Nephron progenitor cell (in vitro differentiated cells): ENCODE data around the gene PCSK2.

ENCODE experiments used
- DNase-seq: peaks from one replicate; pipeline ENCODE4 v3.0.0; 2021
- H3K27ac Mint-ChIP-seq: 2 replicates; pipeline ENCODE4 v1.8.0; 2021; ENCODE audit warnings: mild to moderate bottlenecking, moderate library complexity, mixed read lengths
- H3K27me3 Mint-ChIP-seq: 2 replicates; pipeline ENCODE4 v1.8.0; 2021; ENCODE audit warnings: mild to moderate bottlenecking, low read depth, mixed read lengths; ENCODE audit not compliant: poor library complexity
- H3K36me3 Mint-ChIP-seq: 2 replicates; pipeline ENCODE4 v1.8.0; 2021; ENCODE audit warnings: low read depth, mixed read lengths
- H3K4me1 Mint-ChIP-seq: 2 replicates; pipeline ENCODE4 v1.8.0; 2021; ENCODE audit warnings: mixed read lengths
- H3K4me3 Mint-ChIP-seq: 2 replicates; pipeline ENCODE4 v1.8.0; 2021; ENCODE audit warnings: mild to moderate bottlenecking, moderate library complexity, mixed read lengths
- H3K9me3 Mint-ChIP-seq: 2 replicates; pipeline ENCODE4 v1.8.0; 2021; ENCODE audit warnings: mild to moderate bottlenecking, moderate library complexity, mixed read lengths
- TF ChIP-seq, protein P1 (sequence below): fragments of 200-600 bp; sonication (generic); IDR thresholded peaks from 2 replicates; pipeline ENCODE4 v1.5.0; 2021; ENCODE audit warnings: antibody characterized with exemption

The PCSK2 gene

DNA sequence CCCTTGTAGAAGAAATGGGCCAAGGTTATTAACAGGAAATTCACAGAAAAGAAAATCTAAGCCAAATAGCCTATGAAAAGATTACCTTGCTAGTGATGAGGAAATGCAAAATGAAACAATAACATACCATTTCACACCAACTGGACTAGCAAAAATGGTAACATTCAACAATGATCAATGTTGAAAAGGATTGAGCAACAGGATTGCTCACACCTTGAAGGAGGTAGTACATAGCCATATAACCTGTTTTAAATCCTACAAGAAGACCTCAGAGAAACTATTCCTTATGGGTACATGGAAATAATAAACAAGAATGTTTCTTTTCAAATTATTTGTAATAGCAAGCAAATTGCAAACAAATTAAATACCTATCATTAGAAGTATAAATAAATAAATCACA lies 196.9 kb downstream of the PCSK2 start:
- no peak for DNase-seq
- no peaks in the 10 kb centered on the region for H3K9me3 Mint-ChIP-seq
- no peaks in the 10 kb centered on the region for H3K36me3 Mint-ChIP-seq
- peaks cover 5% of the 10 kb centered on the region for H3K4me1 Mint-ChIP-seq
- no peak overlapping the region for H3K27ac Mint-ChIP-seq
- no peaks in the 10 kb centered on the region for H3K27me3 Mint-ChIP-seq
- TF ChIP-seq, protein P1, sequence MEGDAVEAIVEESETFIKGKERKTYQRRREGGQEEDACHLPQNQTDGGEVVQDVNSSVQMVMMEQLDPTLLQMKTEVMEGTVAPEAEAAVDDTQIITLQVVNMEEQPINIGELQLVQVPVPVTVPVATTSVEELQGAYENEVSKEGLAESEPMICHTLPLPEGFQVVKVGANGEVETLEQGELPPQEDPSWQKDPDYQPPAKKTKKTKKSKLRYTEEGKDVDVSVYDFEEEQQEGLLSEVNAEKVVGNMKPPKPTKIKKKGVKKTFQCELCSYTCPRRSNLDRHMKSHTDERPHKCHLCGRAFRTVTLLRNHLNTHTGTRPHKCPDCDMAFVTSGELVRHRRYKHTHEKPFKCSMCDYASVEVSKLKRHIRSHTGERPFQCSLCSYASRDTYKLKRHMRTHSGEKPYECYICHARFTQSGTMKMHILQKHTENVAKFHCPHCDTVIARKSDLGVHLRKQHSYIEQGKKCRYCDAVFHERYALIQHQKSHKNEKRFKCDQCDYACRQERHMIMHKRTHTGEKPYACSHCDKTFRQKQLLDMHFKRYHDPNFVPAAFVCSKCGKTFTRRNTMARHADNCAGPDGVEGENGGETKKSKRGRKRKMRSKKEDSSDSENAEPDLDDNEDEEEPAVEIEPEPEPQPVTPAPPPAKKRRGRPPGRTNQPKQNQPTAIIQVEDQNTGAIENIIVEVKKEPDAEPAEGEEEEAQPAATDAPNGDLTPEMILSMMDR: no peak
- no peak overlapping the region for H3K4me3 Mint-ChIP-seq

DNA sequence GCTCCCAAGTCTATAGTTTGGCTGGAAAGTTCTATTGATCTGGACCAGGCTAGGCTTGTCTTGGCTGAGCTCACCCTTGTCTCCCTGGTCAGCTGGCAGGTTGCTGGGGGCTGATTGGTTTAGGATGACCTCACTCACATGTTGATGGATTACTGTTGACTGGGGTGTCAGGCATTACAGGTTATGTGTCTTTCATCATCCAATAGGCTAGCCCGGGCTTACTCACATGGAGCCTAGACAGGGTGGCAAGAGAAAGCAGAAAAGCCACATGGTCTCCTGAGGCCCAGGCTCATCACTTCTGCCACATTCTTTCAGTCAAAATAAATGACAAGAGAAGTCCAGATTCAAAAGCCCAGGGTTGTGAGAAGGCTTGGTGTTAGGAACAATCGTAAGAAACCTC lies 200.8 kb downstream of the PCSK2 start:
- Mint-ChIP-seq H3K27me3 (no peaks in the 10 kb centered on the region), H3K4me3 (no peak overlapping the region), H3K27ac (no peak overlapping the region), H3K9me3 (no peaks in the 10 kb centered on the region), H3K4me1 (no peaks in the 10 kb centered on the region), H3K36me3 (no peaks in the 10 kb centered on the region)
- DNase-seq: no peak
- TF ChIP-seq, protein P1: no peak

DNA sequence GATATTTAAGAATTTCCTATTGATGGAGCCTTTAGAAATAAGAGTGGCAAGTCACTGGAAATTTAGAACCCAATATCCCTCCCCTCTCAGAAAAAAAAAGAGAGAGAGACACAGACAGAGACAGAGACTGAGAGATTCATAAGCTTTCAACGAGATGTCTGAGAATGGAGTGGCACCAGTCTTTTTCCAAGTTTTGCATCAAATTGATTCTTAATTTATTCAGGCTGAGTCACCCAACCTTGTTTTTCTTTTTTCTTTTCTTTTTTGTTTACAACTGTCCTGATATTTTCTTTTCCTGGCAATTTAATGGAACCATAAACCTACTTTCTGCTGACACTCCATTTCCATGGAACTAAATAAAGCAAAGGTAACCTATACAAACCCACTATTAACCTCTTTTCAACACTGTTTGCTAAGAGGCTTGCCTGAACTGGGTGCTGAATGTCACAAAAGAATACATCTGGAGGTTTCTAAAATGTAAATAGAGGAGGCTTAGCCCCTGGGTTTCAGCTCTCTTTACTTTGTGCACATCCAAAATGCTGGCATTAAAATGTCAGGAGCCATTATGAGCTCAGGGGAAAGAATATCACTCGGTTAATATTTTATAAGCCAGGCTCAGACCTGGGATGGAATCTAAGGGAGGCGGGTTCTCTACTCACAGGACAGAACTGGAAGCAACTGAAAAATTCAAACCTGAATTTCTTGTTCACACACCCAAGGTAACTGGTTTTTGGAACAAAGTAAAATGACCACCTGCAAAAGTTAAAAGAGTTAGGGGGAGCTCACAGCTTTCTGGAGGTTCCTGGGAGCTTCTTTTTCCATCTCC lies 203.5 kb downstream of the PCSK2 start:
- Mint-ChIP-seq H3K4me3 (no peak overlapping the region), H3K27ac (no peak overlapping the region), H3K4me1 (no peaks in the 10 kb centered on the region), H3K36me3 (no peaks in the 10 kb centered on the region), H3K27me3 (peaks cover 13% of the 10 kb centered on the region), H3K9me3 (no peaks in the 10 kb centered on the region)
- TF ChIP-seq, protein P1: no peak
- no peak for DNase-seq

DNA sequence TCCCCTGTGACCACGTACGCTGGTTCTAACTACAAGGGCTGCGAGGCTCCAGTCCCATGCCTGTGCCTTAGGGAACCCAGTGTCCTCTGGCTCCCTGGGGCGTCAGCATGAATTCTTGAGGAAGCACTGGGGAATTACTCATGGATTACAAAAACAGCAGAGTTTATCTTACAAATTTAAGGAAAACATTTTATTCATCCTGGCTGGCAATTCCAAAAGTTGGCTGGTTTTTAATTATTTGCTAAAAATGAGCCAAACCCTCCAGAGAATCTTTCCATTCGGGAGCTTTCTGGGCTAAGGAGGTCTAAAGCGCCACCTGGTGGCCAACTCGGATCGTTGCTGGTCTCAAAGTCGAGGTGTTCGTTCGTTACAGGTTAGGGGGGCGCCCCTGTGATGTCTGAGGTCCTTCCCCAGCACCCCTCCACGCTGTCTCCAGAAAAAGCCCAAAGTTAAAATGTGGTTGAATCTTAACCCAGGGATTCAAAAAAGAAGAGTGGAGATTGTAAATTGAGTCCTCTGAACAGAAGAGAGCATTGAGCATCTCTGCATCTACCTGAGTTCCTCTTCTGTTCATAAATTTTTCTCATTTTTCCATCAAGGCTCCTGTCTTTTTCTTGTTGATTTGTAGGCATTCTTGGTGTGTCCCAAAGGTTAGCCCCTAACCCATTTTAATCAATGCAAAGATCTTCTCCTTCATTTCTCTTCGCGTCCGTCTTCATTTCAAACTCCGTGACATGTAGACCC lies 205.0 kb downstream of the PCSK2 start:
- TF ChIP-seq, protein P1: peak; percentile 92
- Mint-ChIP-seq H3K9me3 (no peaks in the 10 kb centered on the region), H3K27me3 (peaks cover 13% of the 10 kb centered on the region), H3K4me3 (no peak overlapping the region), H3K36me3 (no peaks in the 10 kb centered on the region), H3K27ac (no peak overlapping the region), H3K4me1 (no peaks in the 10 kb centered on the region)
- peak; percentile 73 for DNase-seq

DNA sequence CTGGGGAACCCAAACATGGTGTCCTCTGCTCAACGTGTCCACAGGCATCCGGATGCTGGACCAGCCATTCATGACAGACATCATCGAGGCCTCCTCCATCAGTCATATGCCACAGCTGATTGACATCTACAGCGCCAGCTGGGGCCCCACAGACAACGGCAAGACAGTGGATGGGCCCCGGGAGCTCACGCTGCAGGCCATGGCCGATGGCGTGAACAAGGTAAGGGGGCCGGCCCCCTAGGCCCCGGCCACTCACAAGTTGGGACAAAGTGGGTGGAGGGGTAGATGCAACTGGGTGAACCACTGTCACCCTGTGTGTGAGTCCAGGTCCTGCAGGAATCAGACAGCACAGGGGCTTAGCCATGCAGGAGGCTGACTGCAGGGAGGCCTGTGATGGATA lies 209.8 kb downstream of the PCSK2 start:
- peaks cover 4% of the 10 kb centered on the region for H3K9me3 Mint-ChIP-seq
- DNase-seq: no peak
- H3K27me3 Mint-ChIP-seq: peaks cover 13% of the 10 kb centered on the region
- H3K27ac Mint-ChIP-seq: no peak overlapping the region
- H3K4me1 Mint-ChIP-seq: no peaks in the 10 kb centered on the region
- no peaks in the 10 kb centered on the region for H3K36me3 Mint-ChIP-seq
- TF ChIP-seq, protein P1: no peak
- no peak overlapping the region for H3K4me3 Mint-ChIP-seq
